OCI-LY3 (cell line): Measurements from ENCODE around the gene MAML2.

Source experiments
- H2AFZ ChIP-seq: fragments of 200-600, 300-600 bp; shearing (Covaris generic); 2 replicates; pipeline ENCODE4 v1.6.0; 2014; ENCODE audit warnings: antibody characterized with exemption, low read depth, low read length
- H3K27ac ChIP-seq: fragments of 200-600, 300-600 bp; sonication (generic); 2 replicates; pipeline ENCODE4 v1.5.1; 2014; ENCODE audit warnings: mild to moderate bottlenecking, low read length, moderate library complexity, mixed read lengths
- H3K27me3 ChIP-seq: fragments of 200-600, 300-600 bp; sonication (generic); 2 replicates; pipeline ENCODE4 v1.6.1; 2014; ENCODE audit warnings: low read depth, low read length, mixed read lengths
- H3K36me3 ChIP-seq: fragments of 200-600, 300-600 bp; sonication (generic); replicated peaks from 2 replicates; pipeline ENCODE3; 2014; ENCODE audit warnings: low read depth, low read length, mixed read lengths
- H3K4me1 ChIP-seq: fragments of 300-600, 200-600 bp; sonication (generic); 2 replicates; pipeline ENCODE4 v1.6.1; 2014; ENCODE audit warnings: low read length, mixed read lengths
- H3K4me2 ChIP-seq: fragments of 200-600, 300-600 bp; sonication (generic); 2 replicates; pipeline ENCODE4 v1.6.1; 2014; ENCODE audit warnings: low read length, mixed read lengths
- H3K4me3 ChIP-seq: fragments of 300-600, 200-600 bp; sonication (generic); 2 replicates; pipeline ENCODE4 v1.5.1; 2014; ENCODE audit warnings: antibody characterized with exemption, mild to moderate bottlenecking, low read length, moderate library complexity
- H3K79me2 ChIP-seq: fragments of 300-600, 200-600 bp; shearing (Covaris generic); 2 replicates; pipeline ENCODE4 v1.6.1; 2014; ENCODE audit warnings: mild to moderate bottlenecking, low read length, mixed read lengths
- H3K9ac ChIP-seq: fragments of 300-600, 200-600 bp; shearing (Covaris generic); 2 replicates; pipeline ENCODE4 v1.6.0; 2014; ENCODE audit warnings: mild to moderate bottlenecking, low read length, moderate library complexity
- H3K9me3 ChIP-seq: fragments of 200-600, 300-600 bp; shearing (Covaris generic); 2 replicates; pipeline ENCODE4 v1.6.1; 2014; ENCODE audit warnings: low read length, mixed read lengths; ENCODE audit not compliant: insufficient read depth
- H4K20me1 ChIP-seq: fragments of 200-600, 300-600 bp; sonication (generic); 2 replicates; pipeline ENCODE4 v1.6.1; 2016; ENCODE audit warnings: low read length, mixed read lengths; ENCODE audit not compliant: insufficient read depth
- EZH2phosphoT487 ChIP-seq: fragments of 200-600 bp; shearing (Covaris generic); IDR thresholded peaks from 2 replicates; pipeline ENCODE4 v1.6.1; 2018; ENCODE audit warnings: antibody characterized with exemption, mixed run types, low read depth
- TF ChIP-seq, protein P1 (sequence below): fragments of 200-600, 300-600 bp; sonication (generic); IDR thresholded peaks from 2 replicates; pipeline ENCODE4 v1.5.1; 2014; ENCODE audit warnings: antibody characterized with exemption, low read length, low read depth

Gene MAML2

DNA sequence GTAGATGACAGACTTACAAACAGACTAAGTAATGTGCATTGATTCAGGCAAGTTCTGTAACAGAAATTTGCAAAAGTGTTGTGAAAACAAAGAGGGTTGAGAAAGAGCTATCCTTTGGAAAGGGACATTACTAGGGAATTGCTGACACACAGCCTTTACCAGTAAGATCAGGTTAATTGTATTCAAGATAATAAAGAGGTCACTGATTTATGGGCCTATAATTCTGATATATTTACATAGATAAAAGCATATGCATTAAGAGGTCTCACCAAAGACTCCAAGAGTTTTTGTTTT lies 138.7 kb downstream of the MAML2 start:
- Histone ChIP-seq H3K4me3 (no peak overlapping the region), H3K9ac (no peak overlapping the region), H3K27me3 (no peaks in the 10 kb centered on the region), H2AFZ (no peak overlapping the region), H3K9me3 (no peaks in the 10 kb centered on the region), H3K36me3 (no peaks in the 10 kb centered on the region), H3K27ac (no peak overlapping the region), H3K79me2 (no peaks in the 10 kb centered on the region), H3K4me1 (peaks cover 26% of the 10 kb centered on the region), H4K20me1 (no peaks in the 10 kb centered on the region), H3K4me2 (no peak overlapping the region)
- TF ChIP-seq, protein P1, sequence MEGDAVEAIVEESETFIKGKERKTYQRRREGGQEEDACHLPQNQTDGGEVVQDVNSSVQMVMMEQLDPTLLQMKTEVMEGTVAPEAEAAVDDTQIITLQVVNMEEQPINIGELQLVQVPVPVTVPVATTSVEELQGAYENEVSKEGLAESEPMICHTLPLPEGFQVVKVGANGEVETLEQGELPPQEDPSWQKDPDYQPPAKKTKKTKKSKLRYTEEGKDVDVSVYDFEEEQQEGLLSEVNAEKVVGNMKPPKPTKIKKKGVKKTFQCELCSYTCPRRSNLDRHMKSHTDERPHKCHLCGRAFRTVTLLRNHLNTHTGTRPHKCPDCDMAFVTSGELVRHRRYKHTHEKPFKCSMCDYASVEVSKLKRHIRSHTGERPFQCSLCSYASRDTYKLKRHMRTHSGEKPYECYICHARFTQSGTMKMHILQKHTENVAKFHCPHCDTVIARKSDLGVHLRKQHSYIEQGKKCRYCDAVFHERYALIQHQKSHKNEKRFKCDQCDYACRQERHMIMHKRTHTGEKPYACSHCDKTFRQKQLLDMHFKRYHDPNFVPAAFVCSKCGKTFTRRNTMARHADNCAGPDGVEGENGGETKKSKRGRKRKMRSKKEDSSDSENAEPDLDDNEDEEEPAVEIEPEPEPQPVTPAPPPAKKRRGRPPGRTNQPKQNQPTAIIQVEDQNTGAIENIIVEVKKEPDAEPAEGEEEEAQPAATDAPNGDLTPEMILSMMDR = no peak
- TF ChIP-seq EZH2phosphoT487 = no peak

DNA sequence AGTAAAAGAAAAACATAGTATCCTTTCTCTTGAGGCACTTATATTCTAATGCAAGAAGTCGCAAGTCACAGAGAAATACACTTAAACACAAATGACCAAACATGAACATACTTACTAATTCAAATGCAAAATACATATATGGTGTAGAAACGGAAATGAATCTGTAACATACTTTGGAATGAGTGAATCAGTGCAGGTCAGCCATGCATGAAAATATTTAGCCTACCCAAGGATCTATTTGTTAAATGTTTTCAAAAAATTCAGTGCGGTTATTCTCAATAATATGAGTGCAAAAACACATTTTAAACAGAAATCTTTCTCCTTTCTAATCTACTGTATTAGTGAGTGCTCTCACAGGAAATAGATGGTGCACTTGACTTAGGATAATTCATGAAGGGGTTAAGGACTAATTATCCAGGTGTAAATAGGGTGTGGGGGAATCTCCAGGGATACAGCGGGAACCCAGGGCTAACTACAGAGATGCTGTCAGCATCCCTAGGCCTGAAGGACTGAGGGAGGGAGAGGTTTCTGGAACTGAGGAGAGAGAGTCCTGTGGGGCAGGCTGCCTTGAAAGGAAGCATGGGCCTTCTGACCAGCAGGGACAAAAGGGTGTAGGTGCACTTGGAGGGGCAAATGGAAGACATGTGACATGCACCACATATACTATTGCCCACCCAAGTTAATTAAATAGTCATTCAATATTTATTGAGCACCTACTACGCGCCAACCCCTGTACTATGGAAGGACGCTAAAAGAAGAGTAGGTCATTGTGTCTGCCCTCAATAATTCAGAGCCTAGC lies 139.2 kb downstream of the MAML2 start:
- Histone ChIP-seq H3K9me3 (no peaks in the 10 kb centered on the region), H3K36me3 (no peaks in the 10 kb centered on the region), H3K4me3 (no peak overlapping the region), H4K20me1 (no peaks in the 10 kb centered on the region), H3K27ac (no peak overlapping the region), H3K4me2 (no peak overlapping the region), H2AFZ (no peak overlapping the region), H3K79me2 (no peaks in the 10 kb centered on the region), H3K9ac (no peak overlapping the region), H3K4me1 (peaks cover 26% of the 10 kb centered on the region), H3K27me3 (no peaks in the 10 kb centered on the region)
- TF ChIP-seq, protein P1 = no peak

DNA sequence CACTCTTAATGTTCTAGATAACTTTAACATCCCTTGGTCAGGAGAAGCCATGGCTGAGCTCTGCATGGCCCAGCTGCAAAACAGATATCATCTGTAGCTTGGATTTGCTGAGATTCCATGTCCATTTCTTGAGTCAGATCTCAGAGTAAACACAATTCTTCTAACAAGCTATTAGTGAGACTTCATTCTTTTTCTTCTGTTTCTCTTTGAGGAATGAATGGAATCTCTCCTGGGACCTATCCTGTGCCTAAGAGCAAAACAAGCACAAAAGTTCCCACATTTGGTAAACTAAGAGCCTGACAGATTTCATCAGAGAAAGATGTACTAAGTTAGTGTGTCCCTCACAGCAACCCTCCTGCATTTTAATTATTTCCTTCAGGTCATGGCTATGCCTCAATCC lies 142.8 kb downstream of the MAML2 start:
- H3K9ac ChIP-seq = no peak overlapping the region
- H3K36me3 ChIP-seq = no peaks in the 10 kb centered on the region
- TF ChIP-seq EZH2phosphoT487 = no peak
- TF ChIP-seq, protein P1 = no peak
- H4K20me1 ChIP-seq = no peaks in the 10 kb centered on the region
- H3K27me3 ChIP-seq = no peaks in the 10 kb centered on the region
- H3K4me1 ChIP-seq = peaks cover 42% of the 10 kb centered on the region
- no peaks in the 10 kb centered on the region for H3K79me2 ChIP-seq
- no peak overlapping the region for H3K27ac ChIP-seq
- no peak overlapping the region for H3K4me2 ChIP-seq
- H3K9me3 ChIP-seq = no peaks in the 10 kb centered on the region
- H2AFZ ChIP-seq = no peak overlapping the region
- H3K4me3 ChIP-seq = no peak overlapping the region

DNA sequence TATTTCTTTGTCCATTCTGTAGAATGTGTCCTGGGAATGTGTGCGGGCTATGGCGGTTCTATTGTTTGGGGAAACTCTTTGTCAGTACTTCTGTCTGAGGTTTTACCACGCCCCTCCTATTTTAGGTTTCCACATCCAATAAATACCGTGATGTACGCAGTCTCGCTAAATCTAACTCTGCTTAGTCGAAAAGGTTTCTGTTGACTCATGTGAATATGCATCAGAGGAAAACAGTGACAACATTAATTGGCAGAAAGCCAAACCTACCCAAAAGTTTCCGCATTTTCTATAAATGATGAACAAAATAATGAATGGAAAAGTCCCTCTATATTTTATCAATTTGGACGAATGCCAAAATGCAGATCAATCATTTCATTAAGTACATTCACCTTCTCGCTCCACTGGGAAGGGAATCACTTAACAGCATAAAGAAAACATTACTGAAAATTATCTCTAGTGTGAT lies 143.4 kb downstream of the MAML2 start:
- TF ChIP-seq, protein P1 = no peak
- no peak for TF ChIP-seq EZH2phosphoT487
- no peaks in the 10 kb centered on the region for H4K20me1 ChIP-seq
- no peak overlapping the region for H3K4me2 ChIP-seq
- no peak overlapping the region for H2AFZ ChIP-seq
- H3K4me3 ChIP-seq = no peak overlapping the region
- no peaks in the 10 kb centered on the region for H3K36me3 ChIP-seq
- no peak overlapping the region for H3K9ac ChIP-seq
- H3K9me3 ChIP-seq = no peaks in the 10 kb centered on the region
- H3K27ac ChIP-seq = no peak overlapping the region
- no peaks in the 10 kb centered on the region for H3K79me2 ChIP-seq
- peaks cover 48% of the 10 kb centered on the region for H3K4me1 ChIP-seq
- H3K27me3 ChIP-seq = no peaks in the 10 kb centered on the region
